Hematopoietic multipotent progenitor cell (in vitro differentiated cells): Measurements from ENCODE around the gene IRGQ. TPM values are rescaled to one million over a fixed set of nuclear protein-coding genes. Genes with fewer than 3 reads are reported as not detected.
"Not testable (repeated sequence)": the region's sequence is repeated elsewhere in the genome, so short reads cannot be mapped to it uniquely, and the experiment has no call there.

Experiments used
- DNase-seq, 3 donors: peaks; one replicate each; pipeline ENCODE4 v3.0.0-alpha.2; 2011 to 2015; ENCODE audit warnings: low read depth in 2 of 3, low spot score in 2 of 3
- total RNA-seq: library from RNA; depleted of rRNA; stranded (reverse); fragments of >200 nt; gene quantifications from one replicate; pipeline ENCODE4 v1.2.3, GENCODE V29; 2012

Gene IRGQ
- total RNA-seq, 1 donor = 25.9 TPM

- DNase-seq = no peak
These were observed 3.8 kb upstream of the IRGQ start for GRCh38 chr19:43599635-43600295.

GRCh38 chr19:43598445-43599240, 2.7 kb upstream of the IRGQ start:
- DNase-seq = no peak

GRCh38 chr19:43597876-43598275, 1.9 kb upstream of the IRGQ start:
- DNase-seq = peak in 1 of 3 donors; percentile 45

- no peak for DNase-seq
These were observed 1.0 kb upstream of the IRGQ start for GRCh38 chr19:43596842-43597461.

GRCh38 chr19:43595605-43595998, 332 bp downstream of the IRGQ start:
- no peak for DNase-seq

GRCh38 chr19:43594710-43595604, 977 bp downstream of the IRGQ start:
- peak; percentile 55 to 82 (median 70) for DNase-seq

- no peak for DNase-seq
These were observed 1.7 kb downstream of the IRGQ start for GRCh38 chr19:43594081-43594697.

- DNase-seq = no peak
These were observed 3.1 kb downstream of the IRGQ start for GRCh38 chr19:43592800-43593350.

- DNase-seq = no peak
These were observed 3.8 kb downstream of the IRGQ start for GRCh38 chr19:43591904-43592772.

GRCh38 chr19:43589678-43590077, 6.3 kb downstream of the IRGQ start:
- DNase-seq = peak in 1 of 3 donors; percentile 51

- DNase-seq = no peak
These were observed 6.7 kb downstream of the IRGQ start for GRCh38 chr19:43589277-43589676.

GRCh38 chr19:43587029-43587428, 8.9 kb downstream of the IRGQ start:
- DNase-seq = not testable (repeated sequence)

- DNase-seq = no peak
These were observed 9.6 kb downstream of the IRGQ start for GRCh38 chr19:43586346-43586745.

GRCh38 chr19:43584484-43584883, 11.4 kb downstream of the IRGQ start:
- DNase-seq = no peak

GRCh38 chr19:43582495-43582894, 13.4 kb downstream of the IRGQ start:
- DNase-seq = no peak

GRCh38 chr19:43581467-43581866, 14.5 kb downstream of the IRGQ start:
- no peak for DNase-seq

GRCh38 chr19:43578787-43579186, 17.1 kb downstream of the IRGQ start:
- DNase-seq = no peak

- no peak for DNase-seq
These were observed 19.7 kb downstream of the IRGQ start for GRCh38 chr19:43575955-43576878.
